ENCODE measurements around the gene GIGYF2.

The GIGYF2 gene

GRCh38 chr2:232800166-232800565 lies 103.0 kb downstream of the GIGYF2 start:
- H3K4me3 ChIP-seq (replicated peaks; ENCODE audit: insufficient read depth, low read length), result no peak overlapping the region
- H3K27me3 ChIP-seq (ENCODE audit: insufficient read depth, poor library complexity, severe bottlenecking), result no peaks in the 10 kb centered on the region
- TF ChIP-seq GABPA (IDR thresholded peaks at IDR 0.05; ENCODE audit: low read depth), result no peak
- no peak for TF ChIP-seq POLR2AphosphoS5 (IDR thresholded peaks at IDR 0.05; ENCODE audit: low read depth)
- no peak for TF ChIP-seq REST (IDR thresholded peaks at IDR 0.05; ENCODE audit: insufficient replicate concordance, low read depth)
- TF ChIP-seq SPI1 (IDR thresholded peaks at IDR 0.05; ENCODE audit: borderline replicate concordance, low read depth), result no peak
- TF ChIP-seq, protein P1, sequence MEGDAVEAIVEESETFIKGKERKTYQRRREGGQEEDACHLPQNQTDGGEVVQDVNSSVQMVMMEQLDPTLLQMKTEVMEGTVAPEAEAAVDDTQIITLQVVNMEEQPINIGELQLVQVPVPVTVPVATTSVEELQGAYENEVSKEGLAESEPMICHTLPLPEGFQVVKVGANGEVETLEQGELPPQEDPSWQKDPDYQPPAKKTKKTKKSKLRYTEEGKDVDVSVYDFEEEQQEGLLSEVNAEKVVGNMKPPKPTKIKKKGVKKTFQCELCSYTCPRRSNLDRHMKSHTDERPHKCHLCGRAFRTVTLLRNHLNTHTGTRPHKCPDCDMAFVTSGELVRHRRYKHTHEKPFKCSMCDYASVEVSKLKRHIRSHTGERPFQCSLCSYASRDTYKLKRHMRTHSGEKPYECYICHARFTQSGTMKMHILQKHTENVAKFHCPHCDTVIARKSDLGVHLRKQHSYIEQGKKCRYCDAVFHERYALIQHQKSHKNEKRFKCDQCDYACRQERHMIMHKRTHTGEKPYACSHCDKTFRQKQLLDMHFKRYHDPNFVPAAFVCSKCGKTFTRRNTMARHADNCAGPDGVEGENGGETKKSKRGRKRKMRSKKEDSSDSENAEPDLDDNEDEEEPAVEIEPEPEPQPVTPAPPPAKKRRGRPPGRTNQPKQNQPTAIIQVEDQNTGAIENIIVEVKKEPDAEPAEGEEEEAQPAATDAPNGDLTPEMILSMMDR (IDR thresholded peaks at IDR 0.05; ENCODE audit: insufficient read depth, low read length), result no peak
- no peak for DNase-seq (ENCODE audit: low read depth in 1 of 2, low spot score in 1 of 2)
- no peak overlapping the region for H3K27ac ChIP-seq (replicated peaks)

DNA sequence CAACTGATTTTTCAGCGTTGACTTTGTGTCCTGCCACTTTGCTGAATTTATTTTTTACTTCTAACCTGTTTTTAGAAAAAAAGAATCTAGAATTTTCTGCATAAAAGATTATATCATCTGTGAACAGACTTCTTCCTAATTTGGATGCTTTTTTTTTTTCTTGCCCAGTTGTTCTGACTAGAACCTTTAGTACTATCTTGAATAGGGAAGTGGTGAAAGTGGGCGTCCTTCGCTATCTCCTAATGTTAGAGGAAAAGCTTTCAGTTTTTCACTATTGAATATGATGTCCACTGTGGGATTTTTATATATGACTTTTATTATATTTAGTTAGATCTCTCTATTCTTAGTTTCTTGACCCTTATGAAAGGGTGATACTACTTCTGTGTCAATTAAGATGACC lies 105.0 kb downstream of the GIGYF2 start:
- no peak for DNase-seq (ENCODE audit: low read depth in 1 of 2, low spot score in 1 of 2)
- TF ChIP-seq, protein P1 (IDR thresholded peaks at IDR 0.05; ENCODE audit: insufficient read depth, low read length), result no peak
- TF ChIP-seq SPI1 (IDR thresholded peaks at IDR 0.05; ENCODE audit: borderline replicate concordance, low read depth), result peak; percentile 60
- Histone ChIP-seq H3K27me3 (ENCODE audit: insufficient read depth, poor library complexity, severe bottlenecking) (no peaks in the 10 kb centered on the region), H3K4me3 (replicated peaks; ENCODE audit: insufficient read depth, low read length) (no peak overlapping the region), H3K27ac (replicated peaks) (no peak overlapping the region)

- TF ChIP-seq SPI1 (IDR thresholded peaks at IDR 0.05; ENCODE audit: borderline replicate concordance, low read depth), result no peak
- no peak for TF ChIP-seq REST (IDR thresholded peaks at IDR 0.05; ENCODE audit: insufficient replicate concordance, low read depth)
- TF ChIP-seq, protein P1 (IDR thresholded peaks at IDR 0.05; ENCODE audit: insufficient read depth, low read length), result no peak
- no peak for TF ChIP-seq GABPA (IDR thresholded peaks at IDR 0.05; ENCODE audit: low read depth)
- TF ChIP-seq POLR2AphosphoS5 (IDR thresholded peaks at IDR 0.05; ENCODE audit: low read depth), result no peak
- no peak for DNase-seq (ENCODE audit: low read depth in 1 of 2, low spot score in 1 of 2)
Measured at GRCh38 chr2:232809349-232810124, 112.4 kb downstream of the GIGYF2 start.

DNA sequence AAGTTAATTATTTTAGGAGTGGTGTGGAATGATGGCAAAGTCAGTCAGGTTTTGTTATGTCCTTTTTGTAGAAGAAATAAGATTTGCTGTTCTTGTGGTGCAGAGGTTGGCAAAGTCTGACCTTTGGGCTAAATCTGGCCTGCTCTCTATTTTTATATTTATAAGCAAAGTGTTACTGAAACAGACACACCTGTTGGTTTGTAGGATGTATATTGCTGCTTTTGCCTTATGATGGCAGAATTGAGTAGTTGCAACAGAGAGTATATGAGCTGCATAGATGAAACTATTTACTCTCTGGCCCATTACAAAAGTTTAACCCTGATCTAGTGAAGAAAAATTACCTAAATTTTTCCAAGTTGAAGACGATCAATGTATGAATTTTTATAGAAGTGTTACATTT lies 113.3 kb downstream of the GIGYF2 start:
- H3K27ac ChIP-seq (replicated peaks), result no peak overlapping the region
- TF ChIP-seq POLR2AphosphoS5 (IDR thresholded peaks at IDR 0.05; ENCODE audit: low read depth), result no peak
- TF ChIP-seq, protein P1 (IDR thresholded peaks at IDR 0.05; ENCODE audit: insufficient read depth, low read length), result no peak
- TF ChIP-seq GABPA (IDR thresholded peaks at IDR 0.05; ENCODE audit: low read depth), result no peak
- TF ChIP-seq REST (IDR thresholded peaks at IDR 0.05; ENCODE audit: insufficient replicate concordance, low read depth), result no peak
- TF ChIP-seq SPI1 (IDR thresholded peaks at IDR 0.05; ENCODE audit: borderline replicate concordance, low read depth), result no peak
- no peaks in the 10 kb centered on the region for H3K27me3 ChIP-seq (ENCODE audit: insufficient read depth, poor library complexity, severe bottlenecking)
- no peak for DNase-seq (ENCODE audit: low read depth in 1 of 2, low spot score in 1 of 2)
- no peak overlapping the region for H3K4me3 ChIP-seq (replicated peaks; ENCODE audit: insufficient read depth, low read length)

More at GRCh38 chr2:232809349-232810124, 112.4 kb downstream of the GIGYF2 start:
- no peak overlapping the region for H3K4me3 ChIP-seq (replicated peaks; ENCODE audit: insufficient read depth, low read length)
- no peaks in the 10 kb centered on the region for H3K27me3 ChIP-seq (ENCODE audit: insufficient read depth, poor library complexity, severe bottlenecking)
- H3K27ac ChIP-seq (replicated peaks), result no peak overlapping the region
